ENCODE data around the gene FAM32A.

FAM32A gene

DNA sequence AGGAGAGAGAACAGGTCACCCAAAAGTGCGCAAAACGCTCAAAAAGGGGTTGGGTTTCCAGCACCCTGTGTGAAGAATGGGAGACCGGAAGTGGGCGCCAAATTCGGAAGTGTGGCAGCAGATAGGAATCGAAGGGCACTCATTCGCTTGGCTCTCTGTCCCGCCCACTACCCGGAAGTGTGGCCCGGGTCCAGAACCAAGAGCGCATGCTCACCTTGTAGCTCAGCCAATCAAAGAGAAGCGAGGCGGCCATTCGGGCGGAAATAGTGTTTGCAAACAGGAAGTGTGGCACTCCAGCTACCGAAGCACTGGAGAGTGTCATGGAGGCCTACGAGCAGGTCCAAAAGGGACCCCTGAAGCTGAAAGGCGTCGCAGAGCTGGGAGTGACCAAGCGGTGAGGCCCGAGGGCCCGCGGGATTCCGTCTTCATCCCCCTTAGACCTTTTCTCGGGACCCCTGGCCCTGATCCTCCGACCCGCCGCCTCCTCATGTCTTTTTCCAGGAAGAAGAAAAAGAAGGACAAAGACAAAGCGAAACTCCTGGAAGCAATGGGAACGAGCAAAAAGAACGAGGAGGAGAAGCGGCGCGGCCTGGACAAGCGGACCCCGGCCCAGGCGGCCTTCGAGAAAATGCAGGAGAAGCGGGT, at the start of gene FAM32A:
Gene FAM32A (plus strand): TSS at position 288 of the 645 bp plus-strand sequence. CDS start 33 bp downstream, at position 321.
- peak; percentile 99 for DNase-seq

DNA sequence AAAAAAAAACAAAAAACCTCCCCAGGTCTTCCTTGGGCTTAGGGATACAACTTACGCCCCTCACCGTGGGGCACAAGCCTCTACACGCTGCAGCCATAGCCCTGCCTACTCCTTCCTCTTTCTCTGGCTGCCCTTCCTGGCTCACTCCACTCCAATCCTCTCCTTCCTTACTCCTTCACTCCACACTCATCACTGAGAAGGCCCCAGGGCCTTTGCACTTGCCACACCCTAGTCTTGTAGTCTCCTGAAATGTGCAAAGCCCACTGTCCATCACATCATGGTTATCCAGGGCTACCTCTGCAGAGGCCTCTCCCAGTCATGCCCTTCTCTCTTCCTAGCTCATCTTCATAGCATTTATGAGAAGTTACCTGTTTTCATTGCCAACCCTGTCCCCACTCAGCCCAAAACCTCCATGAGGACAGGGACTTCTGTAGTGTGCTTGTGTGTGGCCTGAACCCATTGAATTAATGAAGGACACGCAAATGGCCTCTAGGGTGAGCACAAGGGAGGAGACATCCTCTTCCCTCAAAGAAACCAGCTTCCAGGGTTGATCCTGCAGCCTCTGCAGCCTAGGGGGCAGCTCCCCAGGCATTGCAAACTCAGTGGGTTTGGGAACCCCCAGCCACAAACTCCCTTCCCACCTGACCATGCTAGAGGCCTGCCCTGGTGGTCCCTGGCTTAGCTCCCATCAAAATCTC, 49.6 kb upstream of the FAM32A start:
- DNase-seq = no peak

DNA sequence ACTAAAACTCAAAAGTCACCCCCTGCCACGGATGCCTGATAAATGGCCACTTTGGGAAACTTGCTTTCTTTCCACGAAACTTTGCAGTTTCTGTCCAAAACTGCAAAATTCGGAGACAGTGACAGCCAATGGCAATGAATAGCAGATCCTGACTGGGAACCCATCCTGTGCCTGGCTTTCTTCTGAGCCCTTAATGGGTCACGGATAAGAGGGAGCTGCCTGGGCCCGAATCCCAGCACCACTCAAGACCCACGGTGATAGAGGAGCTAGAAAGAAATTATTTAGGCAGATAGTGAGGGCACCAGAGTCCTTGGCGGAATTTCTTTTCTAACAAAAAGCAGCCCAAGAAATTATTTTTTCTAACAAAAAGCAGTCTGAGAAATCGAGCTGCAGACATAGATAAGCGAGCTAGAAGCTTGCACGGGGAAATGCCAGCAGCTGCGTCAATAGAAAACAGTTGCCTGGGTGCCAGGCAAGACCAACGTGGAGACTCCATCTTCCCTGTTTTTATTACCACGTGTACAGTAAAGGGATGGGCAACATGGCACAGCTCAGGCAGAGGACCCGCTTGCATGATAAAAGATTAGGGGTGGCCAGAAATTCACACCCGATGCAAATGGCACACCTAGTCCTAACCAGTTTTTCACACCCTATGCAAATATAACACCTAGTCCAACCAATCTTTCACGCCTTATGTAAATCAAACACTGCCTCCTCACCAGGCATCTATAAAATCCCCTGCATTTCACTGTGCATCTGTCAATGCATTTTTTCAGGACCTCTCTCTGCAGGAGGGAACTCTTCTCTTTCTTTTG, 48.8 kb upstream of the FAM32A start:
- DNase-seq = no peak

DNA sequence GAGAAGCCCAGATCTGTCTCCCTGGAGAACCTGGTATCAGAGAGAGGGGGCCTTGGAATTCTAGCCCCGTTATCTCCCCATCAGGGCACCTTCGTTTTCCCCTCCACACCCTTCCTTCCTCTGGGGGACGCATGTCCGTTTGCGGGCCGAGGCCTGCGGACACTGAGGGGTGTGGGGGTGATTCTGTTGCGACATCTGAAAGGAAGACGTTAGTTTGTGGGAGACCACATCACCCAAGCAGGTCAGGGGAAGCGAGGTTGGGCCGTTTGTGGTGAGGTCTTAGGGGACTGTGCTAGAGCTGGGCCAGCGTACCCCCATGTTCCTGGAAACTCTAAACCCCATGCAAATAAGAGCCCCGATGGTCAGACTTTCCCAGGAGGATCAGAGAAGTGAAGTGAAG, 45.5 kb upstream of the FAM32A start:
- no peak for DNase-seq

DNA sequence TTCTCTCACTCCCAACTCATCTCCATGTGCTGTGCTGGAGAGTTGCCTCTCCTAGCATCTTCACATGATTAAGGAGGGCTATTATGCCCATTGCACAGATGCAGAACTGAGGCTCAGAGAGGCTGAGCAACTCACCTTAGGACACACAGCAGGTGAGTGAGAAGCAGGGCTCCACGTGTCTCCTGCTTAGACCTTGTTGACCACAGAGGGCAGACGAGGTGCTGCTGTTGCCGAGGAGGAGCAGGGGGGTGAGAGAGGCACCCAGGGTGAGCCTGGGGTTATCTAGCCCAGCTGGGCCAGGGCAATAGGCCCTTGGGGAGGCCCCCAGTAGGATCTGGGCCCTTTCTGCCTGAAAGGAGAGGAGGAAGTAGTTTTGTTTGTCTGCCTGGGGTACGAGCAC, 44.2 kb upstream of the FAM32A start:
- DNase-seq = no peak

DNA sequence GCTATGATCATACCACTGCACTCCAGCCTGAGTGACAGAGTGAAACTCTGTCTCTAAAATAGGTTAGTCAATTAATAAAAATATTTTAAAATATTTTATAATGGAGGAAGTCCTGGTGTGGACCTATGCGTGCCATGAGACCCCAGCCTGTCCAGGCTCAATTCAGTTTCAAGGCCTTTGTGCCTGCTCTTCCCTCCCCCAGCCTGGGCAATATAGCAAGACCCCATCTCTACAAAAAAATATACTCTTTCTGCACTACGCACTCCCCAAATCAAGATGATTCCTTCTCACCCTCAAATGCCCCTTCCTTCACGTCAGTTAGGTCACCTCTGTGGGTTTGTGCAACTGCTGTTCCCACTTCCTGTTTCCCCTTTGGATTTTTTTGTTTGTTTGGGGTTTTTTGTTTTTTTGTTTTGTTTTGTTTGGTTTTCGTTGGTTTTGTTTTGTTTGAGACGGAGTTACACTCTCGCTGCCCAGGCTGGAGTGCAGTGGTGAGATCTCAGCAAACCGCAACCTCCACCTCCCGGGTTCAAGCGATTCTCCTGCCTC, 43.1 kb upstream of the FAM32A start:
- no peak for DNase-seq

DNA sequence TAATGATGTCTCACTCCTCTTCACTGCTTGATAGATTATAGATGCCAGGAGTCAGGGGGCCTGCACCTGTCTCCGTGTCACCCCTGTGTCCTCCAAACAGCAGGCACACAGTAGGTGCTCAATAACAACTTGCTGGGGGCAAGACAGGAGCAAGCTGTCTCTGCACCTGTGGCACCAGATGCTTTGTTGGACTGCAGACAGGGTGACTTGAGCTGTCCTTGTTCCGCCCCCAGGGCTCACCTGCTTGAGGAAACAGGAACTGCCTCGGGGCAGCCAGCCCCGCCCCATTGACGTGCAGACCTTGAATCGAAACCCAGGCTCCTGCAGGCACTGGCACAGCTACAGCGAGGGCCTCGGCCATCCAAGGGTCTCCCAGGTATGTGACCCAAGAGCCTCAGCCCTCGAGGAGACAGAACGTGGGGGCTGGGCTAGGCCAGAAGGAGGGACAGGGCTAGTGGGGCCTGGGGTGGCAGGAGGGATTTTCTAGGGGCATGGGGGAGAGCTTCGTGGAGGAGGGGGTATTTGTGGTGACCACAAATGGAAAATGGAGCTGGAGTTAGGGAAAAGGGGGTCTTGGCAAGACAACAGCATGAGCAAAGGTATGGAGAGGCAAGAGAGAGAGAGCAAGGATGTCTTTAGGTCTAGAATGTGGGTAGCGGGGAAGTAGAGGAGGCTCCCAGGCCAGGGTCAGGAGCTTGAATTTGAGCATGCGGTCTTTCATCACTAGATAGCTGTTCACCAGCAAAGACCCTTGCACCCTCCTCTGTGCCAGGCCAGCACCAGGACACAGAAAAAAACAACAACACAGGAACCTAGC, 41.6 kb upstream of the FAM32A start, which contains the start of gene HSH2D:
Gene HSH2D (plus strand): TSS at position 287 of the 817 bp plus-strand sequence. CDS start 5,066 bp downstream, outside the sequence.
- DNase-seq = peak; percentile 80

DNA sequence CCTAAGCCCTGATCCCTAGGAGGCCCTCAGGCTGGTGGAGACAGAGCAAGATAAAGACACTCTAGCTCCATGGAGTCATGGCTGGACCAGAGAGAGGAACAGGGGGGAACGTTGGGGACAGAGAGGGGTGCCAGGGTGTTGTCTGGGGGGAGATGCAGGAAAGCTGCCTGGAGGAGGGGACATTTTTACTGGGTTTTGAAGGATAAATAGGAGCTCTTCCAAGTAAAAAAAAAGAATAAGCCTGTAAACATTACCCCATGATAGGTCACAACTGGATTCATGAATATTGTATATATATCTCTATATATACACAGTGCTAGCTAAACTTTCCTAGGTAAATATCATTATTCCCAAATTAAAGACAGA, 41.0 kb upstream of the FAM32A start:
- no peak for DNase-seq

DNA sequence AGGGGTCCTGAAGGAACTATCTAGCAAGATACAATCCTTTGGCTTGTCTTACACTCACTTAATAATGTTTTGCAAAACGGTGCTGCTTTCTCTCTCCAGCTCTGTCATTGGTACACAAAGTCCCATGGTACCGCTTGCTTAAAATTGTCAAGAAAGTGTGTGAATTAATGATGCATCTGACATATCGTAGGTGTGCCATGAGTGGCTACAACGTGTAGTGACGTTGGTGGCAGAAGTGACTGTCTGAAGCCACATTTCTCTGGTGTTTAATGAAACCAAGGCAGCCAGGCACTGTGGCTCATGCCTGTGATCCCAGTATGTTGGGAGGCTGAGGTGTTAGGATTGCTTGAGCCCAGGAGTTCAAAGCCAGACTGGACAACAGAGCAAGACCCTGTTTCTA, 39.1 kb upstream of the FAM32A start:
- no peak for DNase-seq

DNA sequence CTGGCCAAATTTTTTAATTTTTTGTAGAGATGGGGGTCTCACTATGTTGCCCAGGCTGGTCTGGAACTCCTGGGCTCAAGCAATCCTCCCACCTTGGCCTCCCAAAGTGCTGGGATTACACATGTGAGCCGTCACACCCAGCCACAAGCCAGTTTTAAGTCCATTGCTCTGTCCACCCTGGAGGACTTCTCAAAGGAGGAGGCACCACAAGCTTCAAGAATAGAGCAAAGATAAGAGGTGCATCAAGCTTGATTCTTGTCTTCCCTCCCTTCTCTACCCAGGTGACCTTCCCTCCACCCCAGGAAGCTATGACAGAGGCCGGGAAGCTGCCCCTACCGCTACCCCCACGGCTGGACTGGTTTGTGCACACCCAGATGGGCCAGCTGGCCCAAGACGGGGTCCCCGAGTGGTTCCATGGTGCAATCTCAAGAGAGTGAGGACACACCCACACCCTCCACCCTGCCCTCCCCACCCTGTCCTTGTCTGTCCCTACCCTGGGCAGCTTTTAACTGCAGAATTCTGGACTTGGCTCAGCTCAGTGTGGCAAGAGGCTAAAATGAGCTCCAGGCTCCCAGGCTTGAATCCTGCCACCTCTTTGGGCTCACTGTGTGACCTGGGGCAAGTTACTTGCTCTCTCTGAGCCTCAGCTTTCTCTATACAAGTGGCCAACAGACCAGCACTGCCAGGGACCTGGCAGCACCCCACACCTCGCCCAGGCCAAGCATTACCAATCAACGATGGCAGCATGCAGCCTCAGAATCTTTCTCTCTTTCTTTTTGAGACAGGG, 36.6 kb upstream of the FAM32A start:
- no peak for DNase-seq

DNA sequence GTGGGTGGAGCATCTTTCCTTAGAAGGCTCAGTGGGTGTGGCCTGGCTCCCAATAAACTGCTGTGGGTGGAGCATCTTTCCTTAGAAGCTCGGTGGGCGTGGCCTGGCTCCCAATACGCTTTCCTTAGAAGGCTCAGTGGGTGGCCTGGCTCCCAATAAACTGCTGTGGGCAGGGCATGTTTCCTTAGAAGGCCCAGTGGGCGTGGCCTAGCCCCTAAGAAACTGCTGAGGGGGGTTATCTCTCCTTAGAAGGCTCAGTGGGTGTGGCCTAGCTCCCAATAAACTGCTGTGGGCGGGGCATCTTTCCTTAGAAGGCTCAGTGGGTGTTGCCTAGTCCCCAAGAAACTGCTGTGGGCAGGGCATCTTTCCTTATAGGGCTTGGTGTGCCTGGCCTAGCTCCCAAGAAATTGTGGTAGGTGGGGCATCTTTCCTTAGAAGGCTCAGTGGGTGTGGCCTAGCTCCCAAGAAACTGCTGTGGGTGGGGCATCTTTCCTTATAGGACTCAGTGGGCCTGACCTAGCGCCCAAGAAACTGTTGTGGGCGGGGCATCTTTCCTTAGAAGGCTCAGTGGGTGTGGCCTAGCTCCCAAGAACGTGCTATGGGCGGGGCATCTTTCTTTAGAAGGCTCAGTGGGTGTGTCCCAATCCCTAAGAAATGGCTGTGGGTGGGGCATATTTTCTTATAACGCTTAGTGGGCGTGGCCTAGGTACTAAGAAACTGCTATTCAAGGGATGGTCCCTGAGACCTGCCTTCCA, 31.5 kb upstream of the FAM32A start:
- DNase-seq = no peak

DNA sequence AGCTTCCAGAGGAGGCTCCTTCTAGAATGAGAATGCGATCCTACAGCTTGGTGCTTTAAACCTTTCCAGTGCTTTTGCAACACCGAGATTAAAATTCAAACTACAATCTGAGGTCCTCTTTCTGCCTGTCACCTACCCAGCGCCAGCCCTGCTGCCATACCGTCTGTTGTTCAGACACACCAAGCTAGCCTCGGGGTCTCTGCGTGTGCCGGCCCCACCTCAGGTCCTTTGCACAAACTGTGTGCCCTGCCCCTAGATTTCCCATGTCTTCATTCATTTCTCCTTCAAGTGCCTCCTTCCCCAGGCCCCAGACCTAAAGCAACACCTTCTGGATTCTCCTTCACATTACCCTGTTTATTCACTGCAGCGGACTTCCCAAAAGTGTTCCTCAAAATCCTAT, 30.7 kb upstream of the FAM32A start:
- no peak for DNase-seq

DNA sequence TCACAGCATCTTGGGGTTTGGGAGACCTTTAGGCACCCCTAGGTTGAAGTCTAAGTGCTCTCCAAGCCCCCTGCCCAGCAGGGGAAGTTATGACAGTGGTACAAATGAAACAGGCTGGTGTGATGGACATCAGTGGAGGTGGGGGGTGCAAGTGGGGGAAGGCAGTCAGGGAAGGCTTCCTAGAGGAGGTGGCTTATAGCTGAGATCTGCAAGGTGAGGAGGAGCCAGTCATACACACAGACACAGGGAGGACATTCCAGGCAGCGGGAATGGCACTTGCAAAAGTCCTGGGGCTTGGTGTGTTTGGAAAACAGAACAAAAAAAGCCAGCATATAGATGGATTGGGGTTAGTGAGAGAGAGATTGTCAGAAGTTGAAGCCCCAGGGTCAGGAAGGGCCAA, 30.1 kb upstream of the FAM32A start:
- DNase-seq = no peak

DNA sequence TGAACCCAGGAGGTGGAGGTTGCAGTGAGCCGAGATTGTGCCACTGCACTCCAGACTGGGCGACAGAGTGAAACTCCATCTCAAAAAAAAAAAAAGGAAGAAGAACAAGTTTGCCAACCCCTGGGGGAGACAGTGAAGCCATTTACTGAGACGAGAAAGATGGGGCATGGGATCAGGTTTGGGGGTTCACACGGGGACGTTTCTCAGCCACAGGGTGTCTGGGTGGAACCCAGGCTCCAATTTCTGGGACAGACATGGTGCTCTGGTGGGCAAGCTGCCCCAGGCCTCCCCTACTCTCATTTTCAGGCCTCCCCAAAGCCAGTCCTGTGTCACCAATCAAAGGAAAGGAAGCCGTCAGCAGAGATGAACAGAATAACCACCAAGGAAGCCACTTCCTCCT, 28.3 kb upstream of the FAM32A start:
- no peak for DNase-seq

DNA sequence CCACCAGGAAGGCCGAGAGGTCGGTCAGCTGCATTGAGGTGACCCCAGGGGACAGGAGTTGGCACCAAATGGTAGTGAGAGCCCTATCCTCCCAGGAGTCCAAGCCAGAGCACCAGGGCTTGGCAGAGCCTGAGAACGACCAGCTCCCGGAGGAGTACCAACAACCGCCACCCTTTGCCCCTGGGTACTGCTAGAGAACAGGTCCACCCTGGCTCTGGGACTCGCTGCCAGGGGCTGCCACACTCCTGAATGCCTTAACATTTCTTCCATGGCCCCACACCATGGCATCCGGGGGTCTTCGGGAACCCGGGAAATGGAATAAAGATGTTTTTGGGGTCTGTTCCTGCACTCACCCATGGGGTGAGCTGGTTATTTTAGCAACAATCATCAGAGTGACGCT, 27.6 kb upstream of the FAM32A start:
- no peak for DNase-seq

DNA sequence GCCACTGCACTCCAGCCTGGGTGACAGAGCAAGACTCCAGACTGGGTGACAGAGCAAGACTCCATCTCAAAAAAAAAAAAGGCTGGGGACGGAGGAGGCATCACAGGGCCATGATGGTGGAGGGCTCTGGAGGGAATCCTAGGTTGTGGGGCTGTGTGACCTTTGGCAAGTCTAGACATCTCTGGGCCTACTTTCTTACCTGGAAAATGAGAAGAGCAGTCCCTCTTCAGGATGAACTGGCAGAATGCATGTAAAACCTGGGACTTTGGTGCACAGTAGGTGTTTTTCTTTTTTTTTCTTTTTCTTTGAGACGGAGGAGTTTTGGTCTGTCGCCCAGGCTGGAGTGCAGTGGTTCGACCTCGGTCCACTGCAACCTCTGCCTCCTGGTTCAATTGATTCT, 25.6 kb upstream of the FAM32A start:
- DNase-seq = no peak

DNA sequence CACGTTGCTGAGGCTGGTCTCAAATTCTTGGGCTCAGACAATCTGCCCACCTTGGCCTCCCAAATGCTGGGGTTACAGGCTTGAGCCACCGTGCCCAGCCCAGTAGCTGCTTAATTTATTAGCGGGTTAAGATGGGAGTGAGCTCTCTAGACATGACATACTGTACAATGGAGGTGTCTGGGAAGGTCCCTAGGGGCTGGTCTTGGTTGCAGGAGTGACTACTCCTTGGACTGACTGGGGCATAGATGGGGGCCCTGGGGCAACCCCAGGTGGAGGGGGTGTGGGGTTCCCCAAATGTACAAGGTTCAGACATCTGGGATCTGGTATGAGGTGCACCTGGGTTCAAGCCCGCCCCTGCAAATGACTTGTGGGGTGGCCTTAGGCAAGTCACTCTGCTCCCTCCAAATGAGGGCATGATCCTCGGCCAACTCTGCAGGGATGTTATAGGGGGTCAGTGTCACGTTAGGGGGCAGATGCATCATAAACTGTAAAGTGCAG, 24.7 kb upstream of the FAM32A start:
- no peak for DNase-seq

DNA sequence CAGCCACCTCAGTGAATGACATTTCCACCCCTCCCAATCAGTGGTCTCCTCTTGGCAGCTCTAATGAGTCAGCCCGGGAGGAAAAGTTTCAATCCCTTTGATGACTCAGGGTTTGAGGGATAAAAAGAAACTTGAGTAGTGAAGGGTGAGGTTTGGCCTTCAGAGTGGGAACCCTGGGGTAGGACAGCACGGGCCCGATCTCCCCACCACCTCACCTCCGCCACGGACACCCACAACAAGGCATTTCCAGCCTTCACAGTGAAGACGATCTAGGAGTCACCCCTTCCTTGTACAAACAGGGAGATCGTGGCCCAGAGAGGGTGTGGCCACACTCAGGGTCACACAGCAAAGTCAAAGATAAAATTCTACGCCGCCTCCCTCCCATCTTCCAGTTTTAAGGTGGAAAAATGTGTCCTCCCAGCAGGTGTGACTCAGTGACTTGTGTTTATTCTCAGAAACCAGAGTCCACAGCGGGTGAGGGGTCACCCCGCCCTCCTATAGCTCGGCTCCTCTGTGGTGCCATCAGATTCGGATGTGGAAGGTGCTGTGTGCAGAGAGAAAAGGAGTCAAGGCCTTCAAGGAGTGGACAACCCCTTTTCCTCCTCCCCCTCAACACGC, 24.2 kb upstream of the FAM32A start:
- no peak for DNase-seq

DNA sequence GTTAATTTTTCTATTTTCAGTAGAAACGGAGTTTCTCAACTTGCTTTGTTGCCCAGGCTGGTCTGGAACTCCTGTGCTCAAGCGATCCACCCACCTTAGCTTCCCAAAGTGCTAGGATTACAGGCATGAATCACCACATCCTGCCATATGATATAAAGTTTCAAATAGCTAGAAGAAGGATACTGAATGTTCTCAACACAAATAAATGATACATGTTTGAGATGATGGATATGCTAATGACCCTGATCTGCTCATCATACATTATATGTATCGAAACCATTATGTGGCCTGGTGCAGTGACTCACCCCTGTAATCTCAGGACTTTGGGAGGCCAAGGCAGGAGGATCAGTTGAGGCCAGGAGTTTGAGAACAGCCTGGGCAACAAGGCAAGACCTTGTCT, 23.4 kb upstream of the FAM32A start:
- no peak for DNase-seq

DNA sequence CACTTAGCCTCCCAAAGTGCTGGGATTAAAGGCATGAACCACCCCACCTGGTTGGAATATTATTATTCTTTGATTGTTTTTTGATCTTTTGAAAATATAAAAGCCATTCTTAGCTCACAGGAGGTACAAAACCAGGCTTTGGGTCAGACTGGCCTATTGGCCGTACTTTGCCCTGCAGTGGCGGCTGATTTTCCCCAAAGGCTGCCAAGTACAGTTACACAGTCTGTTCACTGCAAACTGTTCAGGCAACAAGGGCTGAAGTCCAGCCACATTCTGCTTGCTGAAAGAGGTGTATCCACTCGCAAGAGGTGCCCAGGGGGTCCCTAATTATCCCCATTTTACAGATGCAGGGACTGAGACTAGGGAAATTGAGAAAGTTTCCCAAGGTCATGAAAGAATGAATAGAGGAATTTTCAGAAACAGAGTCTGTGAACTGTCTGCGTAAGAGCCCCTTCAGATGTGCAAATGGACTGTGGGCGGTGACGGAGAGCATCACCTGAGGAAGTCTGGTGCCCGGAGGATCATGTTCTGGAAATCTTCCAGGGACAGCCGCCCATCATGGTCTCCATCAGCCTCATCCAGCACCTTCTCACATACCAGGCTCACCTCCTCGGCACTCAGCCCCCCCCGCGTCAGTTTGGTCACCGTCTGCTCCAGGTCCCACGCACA, 20.9 kb upstream of the FAM32A start:
- DNase-seq = no peak

All from CD4-positive, alpha-beta T cell treated with Interleukin-4 for 4 hours (primary cell).